ENCODE measurements around the gene RGL2. TPM values are rescaled to one million over a fixed set of nuclear protein-coding genes. Genes with fewer than 3 reads are reported as not detected.

RGL2 gene
- total and polyA plus RNA-seq, 10 of the 15 experiments (the other 5 are each of a cell fraction or from before 2014, with no cell fraction given) = 0.84 to 21.2 (median 6.8) TPM

GRCh38 chr6:33315793-33316602 is 17.3 kb upstream of the RGL2 start:
- H3K4me3 ChIP-seq = no peak overlapping the region
- FAIRE-seq (no peak), DNase-seq (ENCODE audit: low read depth, low spot score) (no peak), ATAC-seq (no peak)
- H3K27ac ChIP-seq (ENCODE audit: control insufficient read depth, insufficient read depth) = no peak overlapping the region
- CTCF ChIA-PET = interaction anchor here (0.8 kb wide), 1 partner anchor 29 kb away, joined by 3 read pairs; no protein-coding TSS in a partner anchor
- SMC1A ChIA-PET (ENCODE audit: uncharacterized antibody, unreplicated experiment) = interaction anchor here (1.2 kb wide), 1 partner anchor 8 kb away, joined by 3 read pairs; no protein-coding TSS in a partner anchor
- RAD21 ChIA-PET (ENCODE audit: unreplicated experiment) = interaction anchor here (2.8 kb wide), 1 partner anchor 29 kb away, joined by 22 read pairs; no protein-coding TSS in a partner anchor
- BruUV-seq (replicated peaks) = no TSS peak
- H3K27me3 ChIP-seq (replicated peaks in 1 of 2; ENCODE audit: control insufficient read depth in 2 of 2, insufficient read depth in 2 of 2, low read length in 1 of 2) = no peaks in the 10 kb centered on the region
- H3K4me1 ChIP-seq (ENCODE audit: control insufficient read depth, insufficient read depth, low read length) = peaks cover 30% of the 10 kb centered on the region
- POLR2A ChIA-PET = interaction anchor here (0.5 kb wide), 1 partner anchor 80 kb away, joined by 3 read pairs; no protein-coding TSS in a partner anchor
- H2AFZ ChIP-seq (ENCODE audit: control insufficient read depth, low read depth, low read length) = no peak overlapping the region
- H4K20me1 ChIP-seq (ENCODE audit: control insufficient read depth, insufficient read depth) = 0 out of 2 replicates have a peak, but pooled peaks cover 3% of the 10 kb centered on the region
- peaks cover 9 to 15% of the 10 kb centered on the region in 2 experiments; a peak in 3 of 4 replicates for H3K36me3 ChIP-seq (ENCODE audit: control insufficient read depth in 2 of 2, insufficient read depth in 2 of 2, low read length in 1 of 2)
- no peaks in the 10 kb centered on the region for H3K9me3 ChIP-seq (replicated peaks; ENCODE audit: control insufficient read depth, insufficient read depth, low read length)
- peak overlapping the region; percentile 67 for H3K4me2 ChIP-seq (ENCODE audit: control insufficient read depth, insufficient read depth)
- WGBS (ENCODE audit: insufficient coverage, insufficient replicate concordance, low lambda C conversion rate, missing lambda C conversion rate) = 88% methylated on average over 15 of the region's 17 CpGs
- intact Hi-C loops (cut with micrococcal nuclease; ENCODE audit: unreplicated experiment) = loop anchor here (5.0 kb wide), 1 partner anchor 101 kb away; the partner anchor contains the start of gene CUTA
- peaks cover 55% of the 10 kb centered on the region for H3K79me2 ChIP-seq (ENCODE audit: control insufficient read depth, insufficient read depth, low read length)
- TF ChIP-seq RAD21 (IDR thresholded peaks at IDR 0.05; ENCODE audit: insufficient read depth, low read depth, low read length) (no peak), ATF3 (IDR thresholded peaks at IDR 0.05; ENCODE audit: borderline replicate concordance, extremely low read depth, low read depth, low read length) (no peak), MTA2 (IDR thresholded peaks at IDR 0.05; ENCODE audit: low read depth) (no peak), BCLAF1 (IDR thresholded peaks at IDR 0.05) (no peak), RB1 (IDR thresholded peaks at IDR 0.05; ENCODE audit: borderline replicate concordance) (no peak), ZNF217 (IDR thresholded peaks at IDR 0.05) (no peak), RELB (IDR thresholded peaks at IDR 0.05; ENCODE audit: low read depth) (no peak)
- in situ Hi-C loops (cut with MboI) = no loop called here
- H3K9ac ChIP-seq (ENCODE audit: control insufficient read depth, insufficient read depth, low read length) = no peak overlapping the region
